Measurements from ENCODE around the gene PAQR6.
"Not testable (repeated sequence)": the region's sequence is repeated elsewhere in the genome, so short reads cannot be mapped to it uniquely, and the experiment has no call there.

The PAQR6 gene

GRCh38 chr1:156230473-156230837 is 17.4 kb downstream of the PAQR6 start:
- DNase-seq (ENCODE audit: low read depth in 2 of 2): no peak

DNA sequence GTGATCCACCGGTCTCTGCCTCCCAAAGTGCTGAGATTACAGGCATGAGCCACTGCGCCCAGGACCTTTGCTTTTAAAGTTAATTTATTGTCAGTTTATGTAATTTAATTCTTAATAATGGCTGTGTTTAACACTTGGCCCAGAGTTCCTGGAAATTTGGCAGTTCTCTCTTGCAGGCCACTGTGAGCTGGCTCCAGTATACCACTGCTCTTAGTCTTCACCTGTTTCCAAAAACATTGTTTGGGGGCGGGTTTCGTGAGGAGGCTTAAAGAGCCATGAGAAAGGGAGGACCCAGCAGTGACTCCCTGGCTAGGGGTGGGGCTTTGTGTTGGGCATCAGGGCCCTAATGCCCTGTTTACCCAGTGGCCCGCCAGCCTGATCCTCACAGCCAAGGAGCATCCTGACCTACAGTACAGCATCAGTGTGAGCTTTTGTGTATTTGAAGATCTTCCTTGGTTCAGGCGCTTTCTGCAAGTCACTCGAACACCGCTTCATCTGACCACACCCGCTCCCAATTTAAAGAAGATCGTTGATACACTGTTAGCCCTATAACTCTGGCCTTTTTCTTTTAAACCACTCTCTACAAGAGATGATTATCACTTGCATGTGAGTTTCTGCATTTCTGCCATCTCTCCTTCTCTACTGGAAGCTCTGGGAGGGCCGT is 17.9 kb downstream of the PAQR6 start:
- no peak for DNase-seq (ENCODE audit: low read depth in 2 of 2)

GRCh38 chr1:156228501-156228900 is 19.4 kb downstream of the PAQR6 start:
- DNase-seq (ENCODE audit: low read depth in 2 of 2): no peak

GRCh38 chr1:156226782-156227181 is 21.1 kb downstream of the PAQR6 start:
- DNase-seq (ENCODE audit: low read depth in 2 of 2): no peak

DNA sequence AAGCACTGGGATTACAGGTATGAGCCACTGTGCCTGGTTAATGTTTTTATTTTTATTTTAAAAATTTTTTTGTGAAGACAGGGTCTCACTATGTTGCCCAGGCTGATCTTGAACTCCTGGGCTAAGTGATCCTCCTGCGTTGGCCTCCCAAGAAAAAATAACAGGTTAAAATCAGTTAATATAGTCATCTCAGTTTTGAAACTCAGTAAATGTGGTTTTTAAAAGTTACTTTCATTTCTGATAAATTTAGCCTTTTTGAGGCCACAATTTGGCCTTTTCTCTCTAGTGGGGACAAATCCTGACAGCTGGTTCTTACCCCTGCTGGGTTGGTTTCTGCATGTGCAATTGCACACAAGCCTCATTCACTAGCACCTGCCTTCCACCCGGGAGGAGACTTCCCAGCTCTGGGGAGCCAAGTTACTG is 21.7 kb downstream of the PAQR6 start:
- DNase-seq (ENCODE audit: low read depth in 2 of 2): no peak

DNA sequence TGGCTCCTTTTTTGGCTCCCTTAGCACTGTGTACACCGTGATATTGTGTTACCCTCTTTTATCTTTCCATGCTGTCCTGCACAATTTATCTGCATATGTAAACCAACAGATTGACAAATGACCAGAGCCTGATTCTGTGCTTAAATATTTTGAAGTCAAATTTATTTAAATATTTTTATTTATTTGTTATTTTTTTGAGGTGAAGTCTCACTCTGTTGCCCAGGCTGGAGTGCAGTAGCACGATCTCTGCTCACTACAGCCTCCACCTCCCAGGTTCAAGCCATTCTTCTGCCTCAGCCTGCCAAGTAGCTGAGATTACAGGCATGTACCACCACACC is 22.2 kb downstream of the PAQR6 start:
- no peak for DNase-seq (ENCODE audit: low read depth in 2 of 2)

- DNase-seq (ENCODE audit: low read depth in 2 of 2): no peak
Observed at GRCh38 chr1:156221986-156222692, 25.7 kb downstream of the PAQR6 start.

- DNase-seq (ENCODE audit: low read depth in 2 of 2): no peak
Observed at GRCh38 chr1:156220226-156220625, 27.6 kb downstream of the PAQR6 start.

- no peak for DNase-seq (ENCODE audit: low read depth in 2 of 2)
Observed at GRCh38 chr1:156217871-156218270, 30.0 kb downstream of the PAQR6 start.

- not testable (repeated sequence) for DNase-seq (ENCODE audit: low read depth in 2 of 2)
Observed at GRCh38 chr1:156216361-156217086, 31.3 kb downstream of the PAQR6 start.

DNA sequence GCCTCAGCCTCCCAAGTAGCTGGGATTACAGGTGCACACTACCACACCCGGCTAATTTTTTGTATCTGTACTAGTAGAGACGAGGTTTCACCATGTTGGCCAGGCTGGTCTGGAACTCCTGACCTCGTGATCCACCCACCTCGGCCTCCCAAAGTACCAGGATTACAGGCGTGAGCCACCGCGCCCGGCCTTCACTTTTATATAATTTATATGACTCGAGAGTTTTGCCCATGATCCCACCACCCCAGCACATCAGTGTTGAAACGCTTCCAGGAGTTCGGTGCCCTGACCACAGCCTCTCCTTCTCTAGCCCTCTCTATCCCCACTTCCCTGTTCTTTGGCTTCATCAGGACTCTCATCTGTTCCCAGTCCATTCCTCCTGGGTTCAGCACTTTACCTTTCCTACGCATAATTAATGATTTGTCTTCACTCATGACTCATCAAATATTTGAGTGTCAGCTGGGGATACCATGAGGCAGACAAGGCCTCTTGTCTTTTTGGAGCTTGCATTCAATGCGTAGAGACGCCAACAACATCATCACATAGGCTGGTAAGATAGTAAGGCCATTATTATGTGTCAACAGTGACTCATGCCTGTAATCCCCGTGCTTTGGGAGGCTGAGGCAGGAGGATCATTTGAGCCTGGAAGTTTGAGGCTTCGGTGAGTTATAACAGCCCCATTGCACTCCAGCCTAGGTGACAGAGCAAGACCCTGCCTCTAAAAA is 33.7 kb downstream of the PAQR6 start:
- DNase-seq (ENCODE audit: low read depth in 2 of 2): no peak

- DNase-seq (ENCODE audit: low read depth in 2 of 2): no peak
Observed at GRCh38 chr1:156213644-156213966, 34.3 kb downstream of the PAQR6 start.

- peak; percentile 90 to 96 for DNase-seq (ENCODE audit: low read depth in 2 of 2)
Observed at GRCh38 chr1:156212833-156213643, 34.8 kb downstream of the PAQR6 start, which contains the start of gene PMF1. TSS of gene PMF1 (plus strand) at chr1:156213007. CDS start at chr1:156213016, 9 bp downstream.

DNA sequence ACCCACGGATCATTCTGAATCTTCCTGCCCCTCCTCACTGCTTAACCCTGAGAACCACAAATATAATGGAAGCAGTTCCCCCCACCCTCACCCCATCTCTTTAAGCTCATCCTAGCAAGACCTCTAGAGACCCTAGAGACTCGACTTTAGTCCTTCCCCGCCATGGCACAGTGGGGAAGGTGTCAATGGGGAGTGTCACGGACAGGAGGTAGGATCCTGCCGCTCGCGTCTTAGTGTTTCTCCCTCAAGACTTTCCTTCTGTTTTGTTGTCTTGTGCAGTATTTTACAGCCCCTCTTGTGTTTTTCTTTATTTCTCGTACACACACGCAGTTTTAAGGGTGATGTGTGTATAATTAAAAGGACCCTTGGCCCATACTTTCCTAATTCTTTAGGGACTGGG is 35.7 kb downstream of the PAQR6 start:
- DNase-seq (ENCODE audit: low read depth in 2 of 2): no peak

- no peak for DNase-seq (ENCODE audit: low read depth in 2 of 2)
Observed at GRCh38 chr1:156211243-156211642, 36.6 kb downstream of the PAQR6 start.

DNA sequence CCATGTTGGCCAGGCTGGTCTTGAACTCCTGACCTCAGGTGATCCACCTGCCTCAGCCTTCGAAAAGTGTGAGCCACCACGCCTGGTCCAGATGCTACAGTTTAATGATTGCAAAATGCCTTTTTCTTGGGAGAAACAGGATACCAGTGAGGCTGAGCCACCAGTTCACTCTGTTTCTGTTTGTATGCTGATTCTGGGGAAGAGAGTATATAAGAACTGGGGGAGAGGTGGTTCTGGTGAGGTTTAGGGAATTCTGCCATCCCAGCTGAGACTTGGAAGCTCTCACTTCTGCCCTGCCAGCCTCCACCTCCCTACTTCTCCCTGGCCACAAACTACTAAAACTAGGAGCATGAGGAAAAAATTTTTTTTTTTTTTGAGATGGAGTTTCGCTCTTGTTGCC is 43.2 kb downstream of the PAQR6 start:
- no peak for DNase-seq (ENCODE audit: low read depth in 2 of 2)

DNA sequence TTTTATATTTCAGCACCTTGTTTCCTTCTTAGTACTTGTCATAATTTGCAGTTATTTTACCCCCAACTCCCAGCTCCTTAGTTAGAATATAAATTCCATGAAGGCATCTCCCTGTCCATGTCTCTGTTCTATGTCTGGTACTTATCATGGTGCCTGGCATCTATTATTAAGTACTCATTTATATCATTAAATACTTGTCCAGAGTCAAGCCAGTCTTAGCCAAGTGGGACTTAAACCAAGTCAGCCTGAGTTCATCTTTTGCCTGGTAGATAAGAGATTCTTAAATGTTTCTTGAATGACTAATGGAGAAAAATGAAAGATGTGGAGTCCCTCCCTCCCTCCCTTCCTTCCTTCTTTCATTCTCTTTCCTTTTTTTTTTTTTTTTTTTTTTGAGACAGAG is 44.5 kb downstream of the PAQR6 start:
- no peak for DNase-seq (ENCODE audit: low read depth in 2 of 2)

- DNase-seq (ENCODE audit: low read depth in 2 of 2): no peak
Observed at GRCh38 chr1:156200044-156200443, 47.8 kb downstream of the PAQR6 start.

DNA sequence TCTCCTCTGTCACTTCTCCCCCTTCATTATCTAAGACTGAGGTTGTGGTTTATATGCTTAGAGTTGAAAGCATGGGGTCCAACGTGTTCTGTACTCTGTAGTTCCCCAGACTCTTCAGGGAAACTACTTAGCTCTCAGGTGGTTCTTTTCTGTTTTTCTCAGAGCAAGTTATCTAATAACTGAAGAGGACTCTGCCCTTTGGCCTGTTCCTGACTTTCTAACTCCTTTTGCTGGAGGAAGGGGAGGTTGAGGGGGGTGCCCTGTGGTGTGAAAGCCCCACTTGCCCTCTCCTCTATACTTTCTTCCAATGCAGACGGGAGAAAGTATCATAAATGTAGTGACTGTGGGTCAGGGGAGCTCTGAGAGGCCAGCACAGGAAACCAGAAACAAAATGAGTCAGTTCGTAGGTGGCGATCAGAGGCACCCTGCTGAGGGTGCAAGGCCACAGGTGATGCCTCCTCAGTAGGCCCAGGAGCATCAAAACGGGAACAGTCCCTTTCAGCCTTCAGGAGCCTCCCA is 49.0 kb downstream of the PAQR6 start:
- no peak for DNase-seq (ENCODE audit: low read depth in 2 of 2)

DNA sequence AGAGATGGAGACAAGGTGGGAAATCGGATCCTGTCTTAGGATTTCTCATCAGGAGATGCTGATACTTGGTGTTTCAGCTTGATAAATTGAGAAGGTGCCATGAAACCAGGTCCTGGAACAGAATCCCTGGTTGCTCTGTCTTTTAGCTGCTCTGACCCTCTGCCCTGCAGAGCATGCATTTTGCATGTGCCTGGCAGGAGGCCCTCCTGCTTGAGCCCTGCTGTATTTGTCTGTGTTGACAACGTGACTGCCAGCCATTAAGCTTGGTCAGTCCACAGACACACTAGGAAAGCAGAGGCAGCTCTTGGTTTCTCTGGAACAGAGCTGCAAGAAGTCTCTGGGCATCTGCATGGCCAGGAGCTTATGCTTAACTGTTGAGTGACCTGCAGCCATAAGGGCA is 51.4 kb downstream of the PAQR6 start:
- DNase-seq (ENCODE audit: low read depth in 2 of 2): no peak

DNA sequence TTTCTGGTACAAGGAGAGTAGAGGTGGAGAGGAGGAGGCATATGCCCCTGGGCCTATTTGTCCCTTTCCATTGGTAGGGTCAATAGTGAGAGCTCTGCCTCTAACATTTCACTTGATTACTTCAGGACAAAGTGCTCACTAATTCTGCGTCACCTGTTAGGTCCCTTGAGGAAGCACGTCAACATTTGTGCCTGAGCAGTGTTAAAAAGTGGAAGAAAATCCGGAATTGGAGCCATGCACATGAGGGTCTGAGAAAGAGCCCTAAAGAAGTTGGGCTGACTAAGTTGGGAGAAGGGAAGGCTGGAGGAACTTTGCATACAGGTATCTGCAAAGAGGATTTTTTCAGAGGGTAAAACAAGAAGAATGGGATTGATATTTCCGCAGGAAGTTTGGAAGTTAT is 52.0 kb downstream of the PAQR6 start:
- no peak for DNase-seq (ENCODE audit: low read depth in 2 of 2)

DNA sequence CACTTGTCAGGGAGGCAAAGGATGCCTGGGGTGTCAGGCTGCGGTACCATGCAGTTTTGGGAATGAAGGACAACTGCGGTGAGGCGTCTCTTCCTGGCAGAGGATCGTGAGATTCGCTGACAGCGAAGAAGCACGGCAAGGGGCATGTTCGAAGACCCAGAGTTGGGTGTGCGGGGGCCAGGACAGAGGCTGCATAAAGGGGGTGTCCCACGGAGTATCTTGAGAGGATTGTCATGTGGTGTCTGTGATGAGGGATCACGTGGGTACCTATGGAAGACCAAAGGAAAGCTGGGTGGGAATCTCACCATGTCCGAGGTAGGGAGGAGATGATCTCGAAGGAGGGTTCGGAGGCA is 53.6 kb downstream of the PAQR6 start:
- no peak for DNase-seq (ENCODE audit: low read depth in 2 of 2)
